Lung (tissue), 16 donors: ENCODE data around the gene GPR15LG. TPM values are rescaled to one million over a fixed set of nuclear protein-coding genes. Genes with fewer than 3 reads are reported as not detected.
"Not testable (repeated sequence)": the region's sequence is repeated elsewhere in the genome, so short reads cannot be mapped to it uniquely, and the experiment has no call there.

Source experiments
- ATAC-seq: fragments of 200-7000 bp; cut with Tn5 transposase; one replicate; pipeline ENCODE4 v1.9.1; 2020; ENCODE audit warnings: moderate number of reproducible peaks; ENCODE audit not compliant: insufficient read depth, low FRiP score
- DNase-seq, 3 donors: peaks; one replicate each; pipeline ENCODE4 v3.0.0-alpha.2; 2013 to 2017
- H3K27ac ChIP-seq, 2 donors: one replicate each; pipeline ENCODE4 v1.5.1; 2013; ENCODE audit warnings: mild to moderate bottlenecking in 2 of 2, moderate library complexity in 2 of 2, control low read depth in 1 of 2, inconsistent platforms in 1 of 2, low read depth in 1 of 2, low read length in 1 of 2
- H3K27me3 ChIP-seq, 3 donors: one replicate each; pipeline ENCODE4 v1.5.1; 2013; ENCODE audit warnings: low read length in 2 of 3; ENCODE audit not compliant: control insufficient read depth in 3 of 3, insufficient read depth in 3 of 3
- H3K36me3 ChIP-seq, 4 donors: one replicate each; pipeline ENCODE4 v1.5.1; 2013; ENCODE audit warnings: low read length in 4 of 4, mild to moderate bottlenecking in 1 of 4, moderate library complexity in 1 of 4; ENCODE audit not compliant: control insufficient read depth in 4 of 4, insufficient read depth in 4 of 4
- H3K4me1 ChIP-seq, 5 donors: one replicate each; pipeline ENCODE4 v1.5.1; 2013; ENCODE audit warnings: low read length in 5 of 5, mild to moderate bottlenecking in 2 of 5, moderate library complexity in 1 of 5; ENCODE audit not compliant: control insufficient read depth in 5 of 5, insufficient read depth in 5 of 5
- H3K4me3 ChIP-seq: one replicate; pipeline ENCODE4 v1.5.1; 2013; ENCODE audit warnings: mild to moderate bottlenecking, control low read depth, moderate library complexity
- H3K9ac ChIP-seq, 2 donors: one replicate each; pipeline ENCODE4 v1.5.1; 2013; ENCODE audit warnings: low read length in 2 of 2, control low read depth in 1 of 2; ENCODE audit not compliant: insufficient read depth in 1 of 2
- H3K9me3 ChIP-seq, 4 donors: one replicate each; pipeline ENCODE4 v1.5.1; 2013; ENCODE audit warnings: low read length in 3 of 4, mild to moderate bottlenecking in 1 of 4, moderate library complexity in 1 of 4; ENCODE audit not compliant: control insufficient read depth in 4 of 4, insufficient read depth in 3 of 4
- WGBS, 2 donors: extraction: QIAGEN DNeasy Blood & Tissue Kit; methylation state at CpG; one replicate each; pipeline ENCODE4 v1.1.7; 2013; 5-methylcytosine and 5-hydroxymethylcytosine counted together
- long read RNA-seq, 5 donors: transcript quantifications; one replicate each; lab custom pipeline, GENCODE V29; 2026
- polyA plus RNA-seq, 2 donors: library from polyadenylated mRNA; stranded (reverse); fragments of 200-250 nt; gene quantifications; one replicate each; pipeline ENCODE4 v1.2.1, GENCODE V29; 2013
- total RNA-seq, 2 donors: library from RNA; depleted of rRNA in 1 of 2; stranded (reverse); fragments of >200 nt in 1 of 2; gene quantifications; one replicate each; pipeline ENCODE4 v1.2.1, GENCODE V29; 2014 to 2021
- TF ChIP-seq, protein P1 (sequence below): IDR thresholded peaks from 2 replicates; pipeline ENCODE4 v1.5.1; 2012; ENCODE audit warnings: mild to moderate bottlenecking; ENCODE audit errors: control extremely low read depth, extremely low read depth
- donor health status: control.
- donor health status: control.
- donor health status: Bipolar disorder and iron deficiency.
- donor health status: healthy.
- donor health status: DM: yes; HTN: yes; CAD: no.

GPR15LG gene
- total RNA-seq, result not detected
- polyA plus RNA-seq, result under 1 TPM in 1 of 2 donors, not detected in 1; 0.47 TPM
- long read RNA-seq, donor 1, result 0 reads
- long read RNA-seq, donor 2, result 0 reads
- long read RNA-seq, donor 3, result 0 reads
- long read RNA-seq, donor 4, result 0 reads
- long read RNA-seq, donor 5, result 0 reads

DNA sequence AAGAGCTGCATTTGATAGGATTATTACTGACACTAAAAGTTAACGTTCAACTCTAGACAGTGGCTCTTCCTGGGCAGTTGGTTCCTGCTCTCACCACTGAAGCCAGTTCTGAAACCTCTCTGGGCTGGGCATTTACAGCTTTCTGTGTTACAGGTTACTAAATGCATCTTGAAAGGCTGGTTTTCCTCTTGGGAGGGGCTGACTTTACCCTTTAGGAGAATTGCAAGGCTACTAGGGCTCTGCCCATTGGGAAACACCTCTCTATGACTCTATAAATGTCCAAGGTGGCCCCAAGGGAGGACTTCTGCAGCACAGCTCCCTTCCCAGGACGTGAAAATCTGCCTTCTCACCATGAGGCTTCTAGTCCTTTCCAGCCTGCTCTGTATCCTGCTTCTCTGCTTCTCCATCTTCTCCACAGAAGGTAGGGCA, at the start of gene GPR15LG:
Gene GPR15LG, plus strand, starts transcription at position 301 of the 429 bp plus-strand sequence. Its CDS starts 51 bp downstream, at position 352.
- no peaks in the 10 kb centered on the region for H3K36me3 ChIP-seq
- no peak within 1 kb of the TSS for H3K4me3 ChIP-seq
- WGBS, 2 donors, result 70 to 78% methylated on average over 2 of the region's 2 CpGs
- H3K9me3 ChIP-seq, result peaks cover 0 to 4% (median 0%) of the 10 kb centered on the region in 4 donors
- DNase-seq (no peak), ATAC-seq (no peak)
- H3K4me1 ChIP-seq, result no peaks in the 10 kb centered on the region
- no peak within 1 kb of the TSS for H3K27ac ChIP-seq
- TF ChIP-seq, protein P1, sequence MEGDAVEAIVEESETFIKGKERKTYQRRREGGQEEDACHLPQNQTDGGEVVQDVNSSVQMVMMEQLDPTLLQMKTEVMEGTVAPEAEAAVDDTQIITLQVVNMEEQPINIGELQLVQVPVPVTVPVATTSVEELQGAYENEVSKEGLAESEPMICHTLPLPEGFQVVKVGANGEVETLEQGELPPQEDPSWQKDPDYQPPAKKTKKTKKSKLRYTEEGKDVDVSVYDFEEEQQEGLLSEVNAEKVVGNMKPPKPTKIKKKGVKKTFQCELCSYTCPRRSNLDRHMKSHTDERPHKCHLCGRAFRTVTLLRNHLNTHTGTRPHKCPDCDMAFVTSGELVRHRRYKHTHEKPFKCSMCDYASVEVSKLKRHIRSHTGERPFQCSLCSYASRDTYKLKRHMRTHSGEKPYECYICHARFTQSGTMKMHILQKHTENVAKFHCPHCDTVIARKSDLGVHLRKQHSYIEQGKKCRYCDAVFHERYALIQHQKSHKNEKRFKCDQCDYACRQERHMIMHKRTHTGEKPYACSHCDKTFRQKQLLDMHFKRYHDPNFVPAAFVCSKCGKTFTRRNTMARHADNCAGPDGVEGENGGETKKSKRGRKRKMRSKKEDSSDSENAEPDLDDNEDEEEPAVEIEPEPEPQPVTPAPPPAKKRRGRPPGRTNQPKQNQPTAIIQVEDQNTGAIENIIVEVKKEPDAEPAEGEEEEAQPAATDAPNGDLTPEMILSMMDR, result no peak
- no peaks in the 10 kb centered on the region for H3K27me3 ChIP-seq
- H3K9ac ChIP-seq, result no peak within 1 kb of the TSS

DNA sequence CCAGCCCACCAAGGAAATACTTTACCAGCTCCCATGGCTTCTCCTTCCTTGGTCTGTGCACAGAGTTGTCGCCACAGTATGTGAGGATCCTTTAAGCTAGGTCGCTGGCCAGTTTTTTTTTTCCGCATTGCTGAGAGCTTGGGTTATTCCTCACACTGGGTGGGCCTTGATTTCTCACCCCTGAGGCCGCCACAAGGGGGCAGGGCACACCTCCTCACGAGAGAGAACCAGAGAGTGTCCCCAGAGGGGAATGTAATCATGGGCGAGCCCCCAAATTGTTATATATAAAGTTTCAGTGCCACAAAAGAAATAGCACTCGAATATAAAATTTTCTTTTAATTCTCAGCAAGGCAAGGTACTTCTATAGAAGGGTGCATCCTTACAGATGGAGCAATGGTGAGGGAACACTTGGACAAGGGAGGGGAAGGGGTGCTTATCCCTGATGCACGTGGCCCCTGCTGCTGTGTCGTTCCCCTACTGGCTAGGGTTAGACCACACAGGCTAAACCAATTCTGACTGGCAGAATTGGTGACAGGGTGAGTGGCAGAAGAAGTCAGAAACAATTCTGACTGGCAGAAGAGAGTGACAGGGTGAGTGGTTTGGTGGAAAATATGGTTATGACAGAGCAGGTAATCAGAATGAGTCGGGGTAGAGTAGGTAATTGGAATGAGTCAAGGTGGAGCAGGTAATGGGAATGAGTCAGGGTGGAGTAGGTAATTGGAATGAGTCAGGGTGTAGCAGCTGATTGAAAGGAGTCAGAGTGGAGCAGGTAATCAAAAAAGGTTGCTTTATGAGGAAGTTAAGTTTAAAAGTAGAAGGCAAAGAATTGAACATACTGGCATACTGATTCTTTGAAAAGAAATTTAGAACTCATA, 47.5 kb upstream of the GPR15LG start:
- not testable (repeated sequence) for H3K36me3 ChIP-seq, ATAC-seq, H3K4me1 ChIP-seq, DNase-seq, H3K27me3 ChIP-seq, H3K4me3 ChIP-seq, H3K9ac ChIP-seq, H3K27ac ChIP-seq
- H3K9me3 ChIP-seq, result peaks cover 0 to 14% (median 14%) of the 10 kb centered on the region in 4 donors
- 77 to 82% methylated on average over 10 of the region's 10 CpGs for WGBS, 2 donors

DNA sequence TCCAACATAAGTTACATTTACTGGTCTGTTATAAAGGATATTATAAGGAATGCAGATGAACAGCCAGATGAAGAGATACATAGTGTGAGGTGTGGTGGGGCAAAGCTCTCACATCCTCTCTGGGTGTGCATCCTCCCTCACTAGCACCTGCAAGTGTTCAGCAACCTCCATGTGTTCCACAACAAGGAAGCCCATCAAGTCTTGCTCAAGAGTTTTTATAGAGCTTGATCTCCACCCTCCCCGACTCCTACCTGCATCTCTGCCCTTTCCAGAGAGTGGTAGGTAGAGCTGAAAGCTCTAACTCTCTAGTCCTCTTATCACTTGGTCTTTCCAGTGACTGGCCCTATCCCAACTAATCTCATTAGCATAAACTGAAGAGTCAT, 46.8 kb upstream of the GPR15LG start:
- Histone ChIP-seq H3K9me3 (peaks cover 0 to 14% (median 14%) of the 10 kb centered on the region in 4 donors), H3K4me1 (no peaks in the 10 kb centered on the region), H3K36me3 (no peaks in the 10 kb centered on the region), H3K9ac (no peak overlapping the region), H3K4me3 (no peak overlapping the region), H3K27ac (no peak overlapping the region), H3K27me3 (no peaks in the 10 kb centered on the region)
- ATAC-seq (no peak), DNase-seq (no peak)
- TF ChIP-seq, protein P1, result no peak
- 72 to 95% methylated on average over 1 of the region's 1 CpG for WGBS, 2 donors

DNA sequence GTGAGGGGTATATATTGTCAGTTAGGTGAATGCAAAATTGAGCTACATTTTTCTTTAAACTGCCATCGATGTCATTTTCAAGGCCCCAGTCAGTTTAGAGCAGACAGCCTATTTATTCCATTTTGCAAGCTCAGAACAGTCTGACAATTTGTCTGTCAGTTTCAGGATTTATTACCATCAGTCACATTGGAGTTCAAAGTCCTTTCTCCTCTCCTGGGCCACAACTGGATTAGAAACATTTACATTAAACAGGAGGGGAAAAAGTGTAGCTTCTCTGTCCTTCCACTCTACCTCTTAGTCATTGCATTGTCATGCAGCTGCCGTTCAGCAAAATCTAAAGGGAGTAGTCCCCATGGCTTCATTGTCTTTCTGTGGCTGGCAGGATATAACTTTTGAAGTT, 37.8 kb upstream of the GPR15LG start:
- H3K27me3 ChIP-seq, result peaks cover 0 to 4% (median 0%) of the 10 kb centered on the region in 3 donors
- H3K9ac ChIP-seq, result no peak overlapping the region
- TF ChIP-seq, protein P1, result no peak
- ATAC-seq (no peak), DNase-seq (no peak)
- peaks cover 0 to 8% (median 6%) of the 10 kb centered on the region in 5 donors for H3K4me1 ChIP-seq
- no peak overlapping the region for H3K4me3 ChIP-seq
- no peaks in the 10 kb centered on the region for H3K9me3 ChIP-seq
- H3K27ac ChIP-seq, result no peak overlapping the region
- WGBS, 2 donors, result 69 to 78% methylated on average over 2 of the region's 2 CpGs
- H3K36me3 ChIP-seq, result peaks cover 0 to 4% (median 0%) of the 10 kb centered on the region in 4 donors
